ENCODE measurements around the gene TRIO. TPM values are rescaled to one million over a fixed set of nuclear protein-coding genes. Genes with fewer than 3 reads are reported as not detected.
A peak's percentile ranks its signal among the peaks of the same experiment; 100 is the strongest.

TRIO gene
- total and polyA plus RNA-seq, 10 of the 15 experiments (the other 5 are each of a cell fraction or from before 2014, with no cell fraction given), result 5.1 to 96.4 (median 44.6) TPM

DNA sequence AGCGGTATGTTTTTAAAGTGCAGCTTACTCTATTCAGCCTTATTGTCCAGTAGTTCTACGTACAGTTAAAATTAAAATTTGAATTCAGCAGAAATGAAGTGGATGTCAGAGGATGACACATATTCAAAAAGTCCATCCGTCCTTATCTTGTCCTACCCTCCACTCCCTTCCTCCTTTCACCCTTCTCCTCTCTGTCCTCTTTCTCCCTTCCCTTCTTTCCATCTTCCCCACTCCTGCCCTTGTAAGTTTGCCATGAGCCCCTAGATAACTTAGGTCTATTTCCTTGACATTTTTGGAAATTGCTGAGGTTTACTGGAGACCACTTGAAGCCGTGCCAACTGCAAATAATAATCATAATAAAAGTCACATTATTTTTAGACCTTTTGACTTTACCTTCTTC lies 67.6 kb downstream of the TRIO start:
- ChIA-PET SMC1A (ENCODE audit: uncharacterized antibody, unreplicated experiment) (interaction anchor here (1.0 to 14.5 kb wide), 15 partner anchors 11 to 102 kb away, joined by 3 to 225 read pairs (median 18); partner anchors contain the start of gene TRIO), CTCF (interaction anchor here (0.6 to 9.7 kb wide), 14 partner anchors 35 to 218 kb away, joined by 3 to 118 read pairs (median 6); no protein-coding TSS in a partner anchor), POLR2A (interaction anchor here (0.6 to 12.4 kb wide), 15 partner anchors 29 to 102 kb away, joined by 3 to 347 read pairs (median 7); partner anchors contain the start of gene TRIO), RAD21 (ENCODE audit: unreplicated experiment) (interaction anchor here (0.6 to 12.4 kb wide), 16 partner anchors 10 to 146 kb away, joined by 3 to 373 read pairs (median 18); partner anchors contain the start of gene TRIO)
- no peaks in the 10 kb centered on the region for H4K20me1 ChIP-seq (ENCODE audit: control insufficient read depth, insufficient read depth)
- no peak for ATAC-seq
- WGBS (ENCODE audit: insufficient coverage, insufficient replicate concordance, low lambda C conversion rate, missing lambda C conversion rate), result 2% methylated on average over 4 of the region's 4 CpGs
- no peak for FAIRE-seq
- H3K4me2 ChIP-seq (ENCODE audit: control insufficient read depth, insufficient read depth), result peak overlapping the region; percentile 96
- H3K9me3 ChIP-seq (replicated peaks; ENCODE audit: control insufficient read depth, insufficient read depth, low read length), result no peaks in the 10 kb centered on the region
- H3K4me3 ChIP-seq, result no peak overlapping the region
- no peak overlapping the region; the same call in 1 of the 2 replicates for H3K9ac ChIP-seq (ENCODE audit: control insufficient read depth, insufficient read depth, low read length)
- TF ChIP-seq NFIC (IDR thresholded peaks at IDR 0.05; ENCODE audit: low read depth, low read length) (0 out of 2 replicates have a peak, but pooled peaks have one; percentile 35), SMAD5 (IDR thresholded peaks at IDR 0.05; ENCODE audit: low read depth) (no peak), MTA3 (IDR thresholded peaks at IDR 0.05; ENCODE audit: borderline replicate concordance, low read length) (no peak), BACH1 (IDR thresholded peaks at IDR 0.05; ENCODE audit: borderline replicate concordance) (no peak), ZNF217 (IDR thresholded peaks at IDR 0.05) (no peak), IRF5 (IDR thresholded peaks at IDR 0.05; ENCODE audit: borderline replicate concordance) (no peak)
- BruUV-seq (replicated peaks), result no TSS peak
- no peaks in the 10 kb centered on the region; a peak in 1 of 4 replicates for H3K36me3 ChIP-seq (ENCODE audit: control insufficient read depth in 2 of 2, insufficient read depth in 2 of 2, low read length in 1 of 2)
- no peak for DNase-seq (ENCODE audit: low read depth, low spot score)
- no peak overlapping the region for H2AFZ ChIP-seq (ENCODE audit: control insufficient read depth, low read depth, low read length)
- no peaks in the 10 kb centered on the region for H3K27me3 ChIP-seq (replicated peaks in 1 of 2; ENCODE audit: control insufficient read depth in 2 of 2, insufficient read depth in 2 of 2, low read length in 1 of 2)
- intact Hi-C loops (cut with micrococcal nuclease; ENCODE audit: unreplicated experiment), result loop anchor here (5.0 kb wide), 1 partner anchor 218 kb away; no protein-coding TSS in a partner anchor
- in situ Hi-C loops (cut with MboI), result loop anchor here (5.0 kb wide), 1 partner anchor 103 kb away; no protein-coding TSS in a partner anchor
- H3K79me2 ChIP-seq (ENCODE audit: control insufficient read depth, insufficient read depth, low read length), result peaks cover 97% of the 10 kb centered on the region
- peak overlapping the region; percentile 94 for H3K27ac ChIP-seq (ENCODE audit: control insufficient read depth, insufficient read depth)
- peaks cover 66% of the 10 kb centered on the region for H3K4me1 ChIP-seq (ENCODE audit: control insufficient read depth, insufficient read depth, low read length)
